Activated CD8-positive, alpha-beta memory T cell treated with anti-CD3 and anti-CD28 coated beads for 4 hours (primary cell): ENCODE data around the gene GLS.

Experiments
- DNase-seq, 2 donors: peaks; one replicate each; pipeline ENCODE4 v3.0.0-alpha.2; 2020; ENCODE audit warnings: low read depth in 2 of 2

Gene GLS

GRCh38 chr2:190970873-190971506, 90.4 kb downstream of the GLS start:
- no peak for DNase-seq

DNA sequence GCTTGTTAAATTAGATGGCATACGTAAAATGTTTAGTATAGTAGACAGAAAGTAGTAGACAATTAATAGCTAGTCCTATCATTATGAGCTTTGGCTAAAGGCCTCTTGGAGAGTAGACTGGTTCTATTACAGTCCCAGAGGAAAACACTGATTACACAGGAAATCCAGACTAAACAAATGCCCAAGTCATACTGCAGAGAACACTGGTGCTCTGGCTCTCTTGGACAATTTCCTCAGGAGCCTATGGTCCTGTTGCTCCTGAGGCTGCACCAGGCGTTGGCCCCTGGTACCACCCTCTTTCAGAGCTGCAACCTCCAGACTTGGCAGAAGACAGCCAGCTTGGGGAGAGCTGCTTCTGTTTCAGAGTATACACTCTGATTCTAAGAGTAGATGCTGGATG, 91.6 kb downstream of the GLS start:
- DNase-seq = no peak

DNA sequence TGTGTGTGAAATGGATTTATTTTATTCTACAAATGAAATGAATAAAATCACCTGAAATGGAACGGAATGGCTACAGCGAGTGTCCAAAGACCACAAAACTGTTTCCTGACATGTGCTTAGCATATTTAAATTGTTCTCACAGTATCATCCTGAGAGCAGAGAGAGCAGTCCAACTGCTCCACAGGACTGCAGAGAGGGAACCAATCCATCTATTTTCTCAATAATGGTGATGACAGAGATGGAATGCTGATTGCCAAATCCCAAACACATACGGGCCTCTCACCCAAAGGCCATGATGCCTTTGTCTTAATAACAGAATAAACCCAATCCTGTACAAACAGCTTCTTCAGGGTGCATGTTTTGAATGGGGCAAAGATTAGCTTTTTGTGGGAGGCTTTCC, 92.2 kb downstream of the GLS start:
- no peak for DNase-seq

- DNase-seq = no peak
Measured at GRCh38 chr2:190973262-190973661, 92.6 kb downstream of the GLS start.

- no peak for DNase-seq
Measured at GRCh38 chr2:190973726-190974628, 93.4 kb downstream of the GLS start.

DNA sequence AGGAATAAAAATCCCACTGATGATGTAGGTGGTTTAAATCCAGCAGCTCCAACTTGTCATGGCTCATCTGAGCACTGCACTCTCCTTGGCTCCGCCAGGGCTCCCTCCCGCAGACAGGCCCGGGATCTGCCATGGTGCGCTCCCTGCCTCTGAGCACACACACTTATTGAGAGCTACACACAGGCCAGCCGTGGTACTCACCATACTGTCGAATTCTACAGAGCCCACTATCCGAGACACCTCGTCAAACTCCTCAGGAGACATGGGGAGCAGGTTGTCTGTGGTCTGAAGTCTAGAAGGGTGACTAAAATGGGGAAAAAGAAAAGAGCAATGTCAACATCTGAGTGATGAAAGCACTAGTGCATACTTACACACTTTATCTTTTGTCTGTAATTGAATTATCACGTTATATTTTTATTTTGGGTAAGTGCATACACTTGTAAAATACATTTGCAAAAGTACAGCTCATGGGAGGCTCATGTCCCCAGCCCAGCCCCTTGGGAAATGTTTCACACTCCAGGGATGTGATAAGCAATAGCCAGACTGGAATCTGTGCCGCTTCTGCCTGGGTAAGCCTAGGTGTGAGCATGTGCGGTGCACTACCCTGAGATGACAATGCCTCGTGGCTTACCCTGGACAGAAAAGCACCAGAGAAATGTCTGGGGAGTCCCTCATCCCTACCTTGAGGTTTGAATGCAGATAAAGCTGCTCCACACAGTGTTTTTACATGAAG, 94.2 kb downstream of the GLS start:
- DNase-seq = no peak

DNA sequence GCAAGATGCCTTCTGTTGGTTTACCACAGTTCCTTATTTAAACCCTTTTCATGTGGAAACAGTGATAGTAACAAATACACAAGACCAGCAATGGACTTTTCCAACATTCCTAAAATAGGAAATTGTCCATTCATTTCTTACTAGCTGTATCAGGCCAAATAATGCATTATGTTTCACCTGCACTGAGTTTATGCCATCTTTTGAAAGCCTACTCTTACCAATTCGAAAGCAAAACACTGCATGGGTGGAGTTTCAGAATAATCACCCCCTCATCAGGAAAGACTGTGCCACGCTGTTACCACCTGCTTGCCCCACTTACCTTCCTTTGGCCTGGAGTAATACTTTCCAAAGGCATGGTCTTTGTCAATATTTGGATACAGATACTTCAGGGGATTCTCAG, 95.9 kb downstream of the GLS start:
- no peak for DNase-seq

DNA sequence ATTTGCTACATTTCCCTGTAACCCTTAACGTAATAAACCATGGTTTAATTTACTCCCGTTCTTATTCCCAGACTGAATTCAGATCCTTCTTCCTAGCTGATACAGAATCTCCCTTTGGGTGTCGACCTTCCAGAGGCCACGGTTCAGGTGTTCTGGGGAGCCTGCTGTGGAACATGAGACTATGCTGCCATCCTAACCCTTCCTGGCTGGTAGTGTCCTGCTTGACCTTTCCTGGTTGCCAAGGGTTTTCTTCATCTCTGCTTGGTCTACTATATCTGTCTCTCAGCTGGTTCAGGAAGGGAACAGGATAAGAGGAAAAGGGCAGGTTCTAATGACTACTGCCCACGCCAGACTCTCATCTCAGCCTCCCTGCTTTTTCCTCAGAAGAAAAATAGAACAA, 96.9 kb downstream of the GLS start:
- DNase-seq = no peak

DNA sequence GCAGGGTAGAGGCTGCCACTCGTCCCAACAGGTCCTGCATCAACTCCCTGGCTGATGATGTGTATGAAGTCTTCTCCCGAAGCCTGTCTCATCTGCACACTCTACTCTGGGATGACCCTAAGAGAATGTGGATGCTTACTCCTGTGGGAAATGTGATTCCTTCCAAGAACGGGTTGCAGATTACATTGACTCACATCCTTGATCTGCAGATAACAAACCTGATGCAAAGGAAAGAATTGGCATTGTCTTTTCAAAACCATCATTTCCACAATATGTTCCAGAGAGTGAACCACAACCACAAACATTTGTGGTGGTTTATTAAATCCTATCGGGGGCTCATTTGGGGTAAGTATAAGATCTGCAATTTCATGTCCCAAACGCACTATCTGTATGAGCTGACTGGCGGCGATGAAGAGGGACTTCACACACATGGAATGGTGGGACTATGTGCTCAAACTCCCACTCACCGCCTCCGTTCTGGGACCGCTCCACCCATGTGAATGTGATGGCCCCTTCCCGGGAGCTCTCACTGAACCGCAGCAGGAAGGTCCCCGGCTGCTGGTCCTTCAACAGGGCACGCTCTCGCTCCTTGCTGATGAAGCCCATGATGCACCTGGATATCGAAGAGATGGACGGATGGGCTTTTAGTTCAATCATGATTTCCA, 97.9 kb downstream of the GLS start:
- no peak for DNase-seq

GRCh38 chr2:190979906-190980629, 99.4 kb downstream of the GLS start:
- DNase-seq = no peak

- DNase-seq = no peak
Measured at GRCh38 chr2:190980630-190981209, 100.1 kb downstream of the GLS start.

DNA sequence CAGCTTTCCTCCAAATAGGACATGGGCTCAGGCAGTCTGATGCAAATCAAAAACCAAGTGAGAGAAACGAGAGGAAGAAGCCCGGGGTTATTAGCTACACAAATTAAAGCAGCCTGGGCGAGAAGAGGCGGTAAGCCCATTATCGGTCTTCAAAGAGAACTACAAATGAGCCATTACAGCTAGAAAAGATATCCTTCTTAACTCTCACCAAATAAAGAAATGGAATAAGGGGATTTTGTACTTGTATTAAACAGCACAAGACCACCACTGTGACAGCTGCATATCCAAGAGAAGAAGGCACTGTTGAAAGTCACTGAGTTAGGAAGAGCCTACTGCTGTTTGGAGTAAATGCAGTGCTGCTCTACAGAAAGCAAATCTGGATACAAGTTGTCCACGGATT, 100.7 kb downstream of the GLS start:
- no peak for DNase-seq

- DNase-seq = no peak
Measured at GRCh38 chr2:190981733-190982132, 101.1 kb downstream of the GLS start.

DNA sequence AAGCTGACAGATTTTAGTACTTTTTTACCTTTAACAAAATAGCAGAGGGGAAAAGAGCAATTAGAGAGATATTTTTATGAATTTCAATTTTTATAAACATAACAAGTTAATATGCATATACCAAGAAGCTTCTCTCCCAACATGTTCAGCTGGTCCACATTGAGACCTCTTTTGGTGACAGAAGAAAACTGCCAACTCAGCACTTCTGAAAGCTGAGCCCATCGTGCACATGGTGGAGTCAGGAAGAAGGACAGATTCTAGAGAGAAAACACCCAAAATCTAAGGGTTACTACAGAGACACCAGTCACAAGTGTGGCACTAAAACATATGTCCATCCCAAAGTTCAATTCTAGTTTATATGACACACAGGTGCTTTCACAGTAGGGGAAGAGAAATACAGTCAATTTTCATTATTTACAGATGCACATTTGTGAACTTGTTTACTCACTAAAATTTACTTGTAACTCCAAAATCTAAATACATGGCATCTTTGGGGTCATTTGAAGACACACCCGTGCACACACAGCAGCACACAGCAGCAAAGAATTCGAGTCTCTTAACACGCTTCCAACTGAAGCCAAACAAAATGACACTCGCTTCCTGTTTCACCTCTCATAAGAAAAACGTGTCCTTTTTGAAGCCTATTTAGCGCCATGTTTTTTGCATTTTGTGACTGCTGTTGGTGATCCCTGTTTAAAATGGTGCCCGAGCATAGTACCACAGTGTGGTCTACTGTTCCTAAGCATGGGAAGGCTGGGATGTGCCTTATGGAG, 101.8 kb downstream of the GLS start:
- no peak for DNase-seq

DNA sequence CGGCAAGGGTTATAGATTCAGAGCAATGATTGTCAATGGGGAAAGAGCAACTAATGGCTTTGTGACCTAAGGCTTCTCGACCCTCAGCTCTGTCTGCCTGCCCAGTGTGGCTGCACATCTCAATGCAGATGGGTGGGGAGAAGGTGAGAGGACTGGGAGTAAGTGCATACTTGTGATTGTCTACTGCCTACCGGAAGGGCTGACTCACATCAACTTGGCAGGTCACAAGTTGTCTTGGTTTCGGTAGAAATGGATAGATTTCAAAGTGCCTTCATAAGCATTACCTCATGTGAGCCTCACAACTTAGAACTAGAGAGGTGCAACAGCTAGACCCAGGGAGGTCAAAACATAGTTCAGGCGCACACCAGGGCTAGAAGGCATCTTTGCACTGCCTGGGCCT, 104.0 kb downstream of the GLS start:
- DNase-seq = no peak

DNA sequence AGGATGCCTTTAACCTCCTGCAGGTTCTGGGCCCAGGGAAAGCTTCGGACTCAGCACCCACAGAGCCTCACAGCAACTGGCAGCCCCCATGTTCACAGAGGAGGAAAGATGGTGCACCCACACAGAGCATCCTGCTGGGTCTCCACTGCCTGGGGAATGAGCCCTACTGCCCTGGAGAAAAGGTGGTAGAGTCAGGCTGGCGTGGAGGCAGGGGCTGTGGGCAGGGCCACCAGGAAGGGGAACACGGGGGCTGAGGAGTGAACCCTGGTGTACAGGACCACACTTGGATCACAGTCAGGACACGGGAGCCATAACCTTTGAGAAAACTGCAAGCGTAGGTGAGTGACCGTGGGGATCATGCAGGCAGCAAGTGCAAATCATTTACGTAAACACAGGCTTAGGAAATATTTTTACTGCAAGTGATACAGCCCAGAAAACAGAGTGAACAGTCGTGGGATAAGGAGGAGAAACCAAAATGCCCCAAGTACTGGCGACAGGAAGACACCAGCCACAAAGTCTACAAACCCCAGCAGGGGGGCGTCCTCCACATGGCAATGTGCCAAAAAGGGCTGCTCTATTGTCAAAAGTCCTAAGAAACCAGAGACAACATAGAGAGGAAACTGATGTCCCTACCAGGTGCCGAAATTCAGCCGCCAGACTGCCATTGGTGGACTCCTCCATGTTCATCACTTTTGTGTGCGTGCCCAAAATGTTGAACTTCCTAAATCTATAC, 105.8 kb downstream of the GLS start:
- no peak for DNase-seq

DNA sequence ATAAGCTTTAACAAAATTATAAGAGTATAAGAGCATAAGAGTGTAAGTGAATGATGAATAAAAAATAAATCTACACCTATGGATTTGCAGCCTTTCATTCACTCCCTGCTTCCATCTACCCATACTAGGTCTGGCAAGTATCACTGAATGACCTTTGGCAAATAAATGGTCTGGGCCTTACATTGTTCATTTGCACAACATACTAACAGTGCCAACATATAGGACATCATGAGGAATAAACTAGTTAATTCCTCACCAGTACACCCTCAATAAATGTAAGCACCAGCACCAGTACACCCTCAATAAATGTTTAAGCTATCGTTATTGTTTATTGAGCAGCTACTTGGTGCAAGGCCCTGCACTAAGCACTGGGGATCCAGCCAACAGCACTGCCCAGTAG, 106.5 kb downstream of the GLS start:
- no peak for DNase-seq

GRCh38 chr2:190987938-190988337, 107.3 kb downstream of the GLS start:
- DNase-seq = no peak

DNA sequence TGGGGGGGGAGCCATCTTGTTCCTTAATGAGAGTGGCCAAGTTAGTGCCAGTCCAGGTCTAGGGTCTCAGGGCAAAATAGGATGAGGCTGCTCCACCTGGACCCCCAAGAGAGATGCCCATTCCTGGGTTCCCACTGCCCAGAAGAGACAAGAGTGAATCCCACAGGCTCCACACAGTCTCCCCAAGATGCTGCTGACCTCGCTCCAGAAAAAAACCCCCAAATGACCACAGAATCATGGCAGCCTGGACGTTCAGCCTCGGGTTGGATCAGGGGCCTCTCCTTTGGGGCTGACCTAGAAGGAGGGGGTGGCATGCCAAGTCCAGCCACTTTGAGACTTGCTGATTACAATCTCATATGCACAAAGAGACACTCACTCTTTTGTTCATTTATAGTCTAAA, 108.3 kb downstream of the GLS start:
- no peak for DNase-seq

DNA sequence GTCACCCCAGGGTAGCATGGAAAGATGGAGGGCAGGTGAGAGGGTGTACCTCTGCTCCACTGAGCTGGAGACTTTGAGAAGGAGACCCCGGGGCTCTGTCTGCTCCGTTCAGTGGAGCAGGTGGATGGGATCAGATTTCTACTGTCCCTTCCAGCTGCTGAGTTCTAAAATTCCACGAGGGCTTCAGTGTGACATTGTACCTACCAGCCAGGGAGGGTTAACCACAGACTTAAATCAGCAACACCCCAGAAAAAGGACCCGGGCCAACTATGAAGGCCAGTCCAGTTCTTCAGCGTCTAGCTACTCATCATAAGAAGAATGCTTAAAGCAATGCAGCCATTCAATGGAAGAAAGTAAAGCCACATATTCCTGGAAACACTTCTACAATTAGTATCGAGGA, 109.5 kb downstream of the GLS start:
- DNase-seq = no peak
